Right lung (tissue), 10 donors: ENCODE results near the gene KLK8. TPM values are rescaled to one million over a fixed set of nuclear protein-coding genes. Genes with fewer than 3 reads are reported as not detected.

Experiments used
- DNase-seq, 2 donors: peaks; one replicate each; pipeline ENCODE4 v3.0.0-alpha.2; 2013
- long read RNA-seq, 8 donors: transcript quantifications; one replicate each; lab custom pipeline, GENCODE V29; 2026
- polyA plus RNA-seq, 5 donors: library from polyadenylated mRNA; unstranded; fragments of 120-200 nt; gene quantifications; one replicate each; pipeline versions ENCODE4 v1.2.1 to v1.2.3, GENCODE V29; 2013; ENCODE audit warnings: inconsistent platforms in 1 of 5, low replicate concordance in 1 of 5; ENCODE audit not compliant: insufficient read length in 5 of 5, insufficient read depth in 1 of 5

KLK8 gene
- polyA plus RNA-seq: under 1 TPM in 1 of 5 donors, not detected in 4; 0.46 TPM
- long read RNA-seq, donor 1: 0 reads
- long read RNA-seq, donor 2: 0 reads
- long read RNA-seq, donor 3: 0 reads
- long read RNA-seq, donor 4: 0 reads
- long read RNA-seq, donor 5: 0 reads
- long read RNA-seq, donor 6: 0 reads
- long read RNA-seq, donor 7: 0 reads
- long read RNA-seq, donor 8: 0 reads

- no peak for DNase-seq
Measured at GRCh38 chr19:51001515-51001914, at the start of gene KLK8. KLK8 (minus strand) TSS chr19:51001604; CDS start chr19:51001167, 437 bp downstream.

GRCh38 chr19:51047031-51047335 is 45.6 kb upstream of the KLK8 start:
- DNase-seq: no peak

GRCh38 chr19:51044327-51044726 is 42.9 kb upstream of the KLK8 start:
- DNase-seq: no peak

GRCh38 chr19:51043497-51043896 is 42.1 kb upstream of the KLK8 start:
- DNase-seq: no peak

- DNase-seq: no peak
Measured at GRCh38 chr19:51040151-51040550, 38.7 kb upstream of the KLK8 start.

GRCh38 chr19:51036519-51036918 is 35.1 kb upstream of the KLK8 start:
- no peak for DNase-seq

- no peak for DNase-seq
Measured at GRCh38 chr19:51034704-51035103, 33.3 kb upstream of the KLK8 start, which contains the start of gene KLK12. KLK12 (minus strand) TSS chr19:51035002; CDS start chr19:51034621, 381 bp downstream.

GRCh38 chr19:51031880-51032225 is 30.4 kb upstream of the KLK8 start:
- no peak for DNase-seq

GRCh38 chr19:51031220-51031879 is 29.9 kb upstream of the KLK8 start:
- no peak for DNase-seq

- DNase-seq: no peak
Measured at GRCh38 chr19:51030631-51031030, 29.2 kb upstream of the KLK8 start.

GRCh38 chr19:51029718-51030117 is 28.3 kb upstream of the KLK8 start:
- no peak for DNase-seq

- no peak for DNase-seq
Measured at GRCh38 chr19:51027873-51028272, 26.5 kb upstream of the KLK8 start.

- DNase-seq: no peak
Measured at GRCh38 chr19:51027126-51027806, 25.9 kb upstream of the KLK8 start.

- no peak for DNase-seq
Measured at GRCh38 chr19:51026554-51026831, 25.1 kb upstream of the KLK8 start, which contains the start of gene KLK11. KLK11 (minus strand) TSS chr19:51026616; CDS start chr19:51025631, 985 bp downstream.

GRCh38 chr19:51025809-51026553 is 24.6 kb upstream of the KLK8 start:
- no peak for DNase-seq

GRCh38 chr19:51025401-51025800 is 24.0 kb upstream of the KLK8 start:
- DNase-seq: no peak

GRCh38 chr19:51024924-51025323 is 23.5 kb upstream of the KLK8 start:
- DNase-seq: no peak

- DNase-seq: no peak
Measured at GRCh38 chr19:51023946-51024345, 22.5 kb upstream of the KLK8 start.

- DNase-seq: no peak
Measured at GRCh38 chr19:51022526-51022925, 21.1 kb upstream of the KLK8 start.

GRCh38 chr19:51020988-51021651 is 19.7 kb upstream of the KLK8 start:
- DNase-seq: peak in 1 of 2 donors; percentile 37

GRCh38 chr19:51019544-51019925 is 18.1 kb upstream of the KLK8 start, which contains the start of gene KLK10:
KLK10 (minus strand) TSS chr19:51019709; CDS start chr19:51019130, 579 bp downstream.
- no peak for DNase-seq
